CD4-positive, alpha-beta T cell (primary cell): ENCODE data around the gene ZNF628. TPM values are rescaled to one million over a fixed set of nuclear protein-coding genes. Genes with fewer than 3 reads are reported as not detected.

Source experiments
- ATAC-seq: fragments of 200-7000 bp; cut with Tn5 transposase; one replicate; pipeline ENCODE4 v1.10.0; 2022; ENCODE audit warnings: mild to moderate bottlenecking; ENCODE audit not compliant: poor library complexity
- CTCF ChIA-PET: fragments of 350-600 bp; sonication (Branson Sonifier 250); formaldehyde crosslinking; loops from one replicate; lab custom pipeline; 2021; ENCODE audit warnings: antibody characterized with exemption, inconsistent platforms; lab: Charles Lee
- POLR2A ChIA-PET: fragments of 350-600 bp; sonication (Branson Sonifier 250); formaldehyde crosslinking; loops from one replicate; lab custom pipeline; 2021; ENCODE audit warnings: antibody characterized with exemption, inconsistent platforms; lab: Charles Lee
- DNase-seq, 14 experiments: peaks; one replicate each; pipeline ENCODE4 v3.0.0-alpha.2; 2013 to 2020; ENCODE audit warnings: mixed read lengths in 2 of 14
- H3K27ac ChIP-seq, 2 donors: one replicate each; pipeline versions ENCODE4 v1.5.1 to v1.7.0; 2013; ENCODE audit warnings: low read length in 2 of 2, low read depth in 1 of 2, mild to moderate bottlenecking in 1 of 2
- H3K27me3 ChIP-seq, 2 experiments: 1 replicate in 1 of 2; 2 replicates in 1 of 2; pipeline versions ENCODE4 v1.6.1 to v1.7.0; 2013; ENCODE audit warnings: low read length in 2 of 2, control low read depth in 1 of 2, mild to moderate bottlenecking in 1 of 2, moderate library complexity in 1 of 2; ENCODE audit not compliant: insufficient read depth in 2 of 2, control insufficient read depth in 1 of 2
- H3K36me3 ChIP-seq: one replicate; pipeline ENCODE4 v1.6.1; 2013; ENCODE audit warnings: low read length, control low read depth; ENCODE audit not compliant: insufficient read depth
- H3K4me1 ChIP-seq: one replicate; pipeline ENCODE4 v1.6.1; 2013; ENCODE audit warnings: low read length, control low read depth; ENCODE audit not compliant: insufficient read depth
- H3K4me3 ChIP-seq: one replicate; pipeline ENCODE4 v1.5.1; 2013; ENCODE audit warnings: mild to moderate bottlenecking, low read length, moderate library complexity
- H3K9me3 ChIP-seq, 2 experiments: 1 replicate in 1 of 2; 2 replicates in 1 of 2; pipeline versions ENCODE4 v1.6.1 to v1.7.0; 2013; ENCODE audit warnings: low read length in 2 of 2, mild to moderate bottlenecking in 2 of 2, control low read depth in 1 of 2, moderate library complexity in 1 of 2; ENCODE audit not compliant: control insufficient read depth in 1 of 2, insufficient read depth in 1 of 2
- H3K27ac Mint-ChIP-seq: one replicate; pipeline ENCODE4 v1.8.0; 2020; ENCODE audit warnings: mixed read lengths
- H3K27me3 Mint-ChIP-seq: one replicate; pipeline ENCODE4 v1.8.0; 2021; ENCODE audit warnings: mixed read lengths
- H3K36me3 Mint-ChIP-seq: one replicate; pipeline ENCODE4 v1.8.0; 2021; ENCODE audit warnings: low read depth, mixed read lengths
- H3K4me1 Mint-ChIP-seq: one replicate; pipeline ENCODE4 v1.8.0; 2021; ENCODE audit warnings: low read depth, mixed read lengths
- H3K4me3 Mint-ChIP-seq: one replicate; pipeline ENCODE4 v1.8.0; 2020; ENCODE audit warnings: mild to moderate bottlenecking, mixed read lengths
- H3K9me3 Mint-ChIP-seq: one replicate; pipeline ENCODE4 v1.8.0; 2020; ENCODE audit warnings: mixed read lengths
- intact Hi-C, 2 experiments: fragments of 100-400 bp; cut with DNase I in 1 of 2; cut with micrococcal nuclease in 1 of 2; formaldehyde crosslinking; loops; one replicate each; pipeline versions ENCODE4 v1.15.1 to v1.9.0; 2023 to 2025; cut with DNase I, micrococcal nuclease
- total RNA-seq, 174 experiments: library from RNA in 2 of 174; stranded (reverse) in 2 of 174; gene quantifications; one replicate each; pipeline ENCODE4 v1.2.3 and lab custom pipeline; 2021 to 2026
- TF ChIP-seq, protein P1 (sequence below): fragments of 200-600 bp; IDR thresholded peaks from one replicate; pipeline ENCODE4 v1.8.0; 2022; ENCODE audit warnings: antibody characterized with exemption, mild to moderate bottlenecking

The ZNF628 gene
- total RNA-seq, 2 experiments from 2014 or later, result 26.6 to 27.2 TPM

DNA sequence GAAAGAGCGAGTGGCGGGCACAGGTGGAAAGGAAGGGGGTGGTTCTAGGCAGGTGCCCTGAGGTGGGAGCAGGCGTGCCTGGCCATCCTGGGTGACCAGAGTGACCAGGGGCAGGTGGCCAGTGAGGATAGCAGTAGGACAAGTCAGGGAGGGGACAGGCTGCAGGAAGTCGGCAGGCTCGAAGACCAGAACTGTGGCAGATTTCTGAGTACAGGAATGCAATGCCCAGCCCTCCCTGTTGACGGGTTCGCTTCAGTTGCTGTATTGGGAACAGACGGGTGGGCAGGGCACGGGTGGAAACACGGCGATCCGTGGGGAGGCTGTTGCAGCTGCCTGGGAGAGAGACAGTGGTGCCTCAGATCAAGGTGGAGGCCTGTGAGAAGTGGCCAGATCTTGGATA is 1.9 kb downstream of the ZNF628 start:
- Mint-ChIP-seq H3K36me3 (peaks cover 12% of the 10 kb centered on the region), H3K27me3 (no peaks in the 10 kb centered on the region), H3K4me1 (peaks cover 38% of the 10 kb centered on the region), H3K27ac (peak overlapping the region; percentile 63), H3K4me3 (peak overlapping the region; percentile 26), H3K9me3 (no peaks in the 10 kb centered on the region)
- no peak overlapping the region for H3K27ac ChIP-seq
- intact Hi-C loops, result loop anchor here in 1 of 2 experiments (5.0 to 10.0 kb wide), 2 partner anchors 836 to 1016 kb away; partner anchors contain the start of genes LENG9 and ZSCAN5A
- TF ChIP-seq, protein P1, sequence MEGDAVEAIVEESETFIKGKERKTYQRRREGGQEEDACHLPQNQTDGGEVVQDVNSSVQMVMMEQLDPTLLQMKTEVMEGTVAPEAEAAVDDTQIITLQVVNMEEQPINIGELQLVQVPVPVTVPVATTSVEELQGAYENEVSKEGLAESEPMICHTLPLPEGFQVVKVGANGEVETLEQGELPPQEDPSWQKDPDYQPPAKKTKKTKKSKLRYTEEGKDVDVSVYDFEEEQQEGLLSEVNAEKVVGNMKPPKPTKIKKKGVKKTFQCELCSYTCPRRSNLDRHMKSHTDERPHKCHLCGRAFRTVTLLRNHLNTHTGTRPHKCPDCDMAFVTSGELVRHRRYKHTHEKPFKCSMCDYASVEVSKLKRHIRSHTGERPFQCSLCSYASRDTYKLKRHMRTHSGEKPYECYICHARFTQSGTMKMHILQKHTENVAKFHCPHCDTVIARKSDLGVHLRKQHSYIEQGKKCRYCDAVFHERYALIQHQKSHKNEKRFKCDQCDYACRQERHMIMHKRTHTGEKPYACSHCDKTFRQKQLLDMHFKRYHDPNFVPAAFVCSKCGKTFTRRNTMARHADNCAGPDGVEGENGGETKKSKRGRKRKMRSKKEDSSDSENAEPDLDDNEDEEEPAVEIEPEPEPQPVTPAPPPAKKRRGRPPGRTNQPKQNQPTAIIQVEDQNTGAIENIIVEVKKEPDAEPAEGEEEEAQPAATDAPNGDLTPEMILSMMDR, result no peak
- peaks cover 3% of the 10 kb centered on the region for H3K36me3 ChIP-seq
- DNase-seq (no peak), ATAC-seq (no peak)
- no peaks in the 10 kb centered on the region for H3K27me3 ChIP-seq
- peaks cover 29% of the 10 kb centered on the region for H3K4me1 ChIP-seq
- CTCF ChIA-PET, result interaction anchor here (1.5 kb wide), 1 partner anchor 25 kb away, joined by 6 read pairs; no protein-coding TSS in a partner anchor
- H3K9me3 ChIP-seq, result no peaks in the 10 kb centered on the region
- POLR2A ChIA-PET, result no interaction called here
- H3K4me3 ChIP-seq, result no peak overlapping the region

DNA sequence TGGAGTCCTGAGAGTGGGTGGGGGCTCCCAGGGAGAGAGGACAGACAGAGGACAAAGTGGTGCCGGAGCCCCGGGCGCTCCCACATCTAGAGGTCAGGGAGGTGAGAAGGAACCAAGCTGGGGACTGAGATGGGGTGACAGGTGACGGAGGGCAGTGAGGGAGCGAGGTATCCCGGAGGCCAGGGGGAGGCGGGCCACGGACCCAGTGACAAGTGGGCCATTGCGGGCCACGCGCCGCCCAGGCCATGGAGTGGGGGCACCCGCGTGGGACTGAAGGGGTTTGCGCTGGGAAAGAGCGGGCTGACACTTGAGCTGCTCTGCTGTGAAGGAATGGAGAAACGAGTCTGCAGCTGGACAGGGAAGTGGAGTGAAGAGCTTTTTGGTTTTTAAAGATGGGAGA is 2.6 kb downstream of the ZNF628 start:
- ATAC-seq, result no peak
- no peak overlapping the region for H3K4me3 ChIP-seq
- no peaks in the 10 kb centered on the region for H3K9me3 ChIP-seq
- CTCF ChIA-PET, result interaction anchor here (1.5 kb wide), 1 partner anchor 25 kb away, joined by 6 read pairs; no protein-coding TSS in a partner anchor
- no peak for DNase-seq
- no peaks in the 10 kb centered on the region for H3K27me3 ChIP-seq
- POLR2A ChIA-PET, result no interaction called here
- TF ChIP-seq, protein P1, result no peak
- no peak overlapping the region for H3K27ac ChIP-seq
- peaks cover 38% of the 10 kb centered on the region for H3K4me1 Mint-ChIP-seq
- H3K4me1 ChIP-seq, result peaks cover 36% of the 10 kb centered on the region
- peak overlapping the region; percentile 13 for H3K27ac Mint-ChIP-seq
- H3K36me3 Mint-ChIP-seq, result peaks cover 12% of the 10 kb centered on the region
- no peaks in the 10 kb centered on the region for H3K27me3 Mint-ChIP-seq
- H3K36me3 ChIP-seq, result peaks cover 8% of the 10 kb centered on the region
- H3K9me3 Mint-ChIP-seq, result no peaks in the 10 kb centered on the region
- H3K4me3 Mint-ChIP-seq, result peak overlapping the region; percentile 82
- intact Hi-C loops, result loop anchor here in 1 of 2 experiments (5.0 to 10.0 kb wide), 2 partner anchors 836 to 1017 kb away; partner anchors contain the start of genes LENG9 and ZSCAN5A

DNA sequence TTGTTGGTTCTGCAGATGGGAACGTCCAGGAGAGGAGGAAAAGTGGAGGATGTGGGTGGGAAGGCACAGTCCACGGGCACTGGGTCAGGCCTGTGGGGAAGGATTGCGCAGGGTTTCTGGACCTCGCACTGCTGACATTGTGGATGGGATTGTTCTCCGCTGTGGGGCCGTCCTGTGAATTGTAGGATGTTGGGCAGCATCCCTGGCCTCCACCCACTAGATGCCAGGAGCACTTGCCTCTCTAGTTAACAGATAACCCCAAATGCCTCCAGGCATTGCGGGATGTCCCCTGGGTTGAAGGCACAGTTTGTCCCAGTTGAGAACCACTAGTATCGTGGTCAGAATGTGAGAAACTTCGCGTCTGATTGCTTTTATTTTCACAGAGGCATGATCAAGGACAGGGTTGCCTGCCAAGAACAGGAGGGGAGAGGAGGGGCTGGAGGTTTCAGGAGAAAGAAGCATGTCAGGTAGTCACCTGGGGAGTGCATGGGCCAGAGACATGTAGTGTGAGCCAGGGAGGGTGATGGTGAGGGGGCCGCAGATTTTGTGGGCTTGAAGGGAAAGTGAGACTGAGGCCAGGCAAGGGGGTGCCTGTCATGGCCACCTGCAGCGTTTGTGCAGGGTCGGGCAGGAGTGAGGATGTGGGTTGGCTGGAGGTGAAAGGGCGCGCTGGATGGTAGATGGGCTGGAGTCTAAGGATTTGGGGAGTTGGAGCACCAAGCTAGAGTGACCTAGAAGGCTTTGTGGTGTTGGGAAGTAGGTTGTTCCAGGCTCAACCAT is 3.2 kb downstream of the ZNF628 start:
- no peaks in the 10 kb centered on the region for H3K9me3 Mint-ChIP-seq
- H3K36me3 Mint-ChIP-seq, result peaks cover 12% of the 10 kb centered on the region
- H3K27me3 Mint-ChIP-seq, result no peaks in the 10 kb centered on the region
- TF ChIP-seq, protein P1, result no peak
- H3K4me1 Mint-ChIP-seq, result peaks cover 38% of the 10 kb centered on the region
- intact Hi-C loops, result loop anchor here in 1 of 2 experiments (5.0 to 10.0 kb wide), 2 partner anchors 835 to 1017 kb away; partner anchors contain the start of genes LENG9 and ZSCAN5A
- Histone ChIP-seq H3K4me1 (peaks cover 42% of the 10 kb centered on the region), H3K27me3 (no peaks in the 10 kb centered on the region), H3K4me3 (no peak overlapping the region), H3K9me3 (no peaks in the 10 kb centered on the region), H3K36me3 (peaks cover 8% of the 10 kb centered on the region), H3K27ac (no peak overlapping the region)
- DNase-seq, result no peak
- ChIA-PET CTCF (interaction anchor here (1.5 kb wide), 1 partner anchor 24 kb away, joined by 6 read pairs; no protein-coding TSS in a partner anchor), POLR2A (no interaction called here)
- H3K27ac Mint-ChIP-seq, result no peak overlapping the region
- no peak for ATAC-seq
- H3K4me3 Mint-ChIP-seq, result peak overlapping the region; percentile 7
